K562 (cell line): Measurements from ENCODE around the gene RALGPS1. TPM values are rescaled to one million over a fixed set of nuclear protein-coding genes. Genes with fewer than 3 reads are reported as not detected.

Source experiments
- ATAC-seq: fragments of 200-7000 bp; cut with Tn5 transposase; 3 replicates; pipeline ENCODE4 v1.9.1; 2020; ENCODE audit warnings: moderate library complexity
- BruUV-seq: library from RNA; stranded (reverse); fragments of 400-500 nt; replicated peaks from 2 replicates; lab custom pipeline; 2021; lab: Mats Ljungman, UMichigan
- CTCF ChIA-PET: fragments of 300-600 bp; formaldehyde crosslinking; extraction: SDS; loops from one replicate; lab custom pipeline; 2021; ENCODE audit warnings: low intra/inter-chr PET ratio; lab: Yijun Ruan, JAX
- POLR2A ChIA-PET: fragments of 300-600, 350-650 bp; sonication (Branson Sonifier 250); formaldehyde crosslinking; extraction: SDS; loops from one replicate; lab custom pipeline; 2021; ENCODE audit warnings: antibody characterized with exemption, inconsistent platforms; lab: Yijun Ruan, JAX
- DNase-seq, 4 experiments: peaks; one replicate each; pipeline versions ENCODE4 v3.0.0 to v3.0.0-alpha.2; 2011 to 2018; ENCODE audit warnings: low spot score in 3 of 4, mixed read lengths in 3 of 4; ENCODE audit errors: extremely low read depth in 1 of 4
- FAIRE-seq: peaks from 2 replicates; lab custom pipeline; 2011; peaks lifted over from hg19 to GRCh38; lab: Jason Lieb, UNC
- H2AFZ ChIP-seq: 2 replicates; pipeline ENCODE4 v1.6.0; 2011; ENCODE audit warnings: low read depth, low read length, control low read depth, inconsistent platforms
- H3K27ac ChIP-seq: fragments of 200-600 bp; 3 replicates; pipeline ENCODE4 v1.8.0; 2011; ENCODE audit warnings: low read depth, mild to moderate bottlenecking, control low read depth, inconsistent platforms, low read length, moderate library complexity, mixed read lengths; ENCODE audit errors: extremely low read depth
- H3K27me3 ChIP-seq, 2 experiments: fragments of 300-600 bp in 1 of 2; 2 replicates in 1 of 2; 3 replicates in 1 of 2; pipeline versions ENCODE4 v1.6.0 to v1.8.0; 2011; ENCODE audit warnings: inconsistent platforms in 2 of 2, low read length in 2 of 2, mild to moderate bottlenecking in 1 of 2, mixed read lengths in 1 of 2, moderate library complexity in 1 of 2; ENCODE audit not compliant: control insufficient read depth in 2 of 2, insufficient read depth in 2 of 2
- H3K36me3 ChIP-seq: fragments of 300-600 bp; 3 replicates; pipeline ENCODE4 v1.8.0; 2011; ENCODE audit warnings: mild to moderate bottlenecking, low read length, inconsistent platforms; ENCODE audit not compliant: control insufficient read depth, insufficient read depth
- H3K4me1 ChIP-seq, 2 experiments: fragments of 200-600 bp in 1 of 2; replicated peaks in 1 of 2; 2 replicates in 1 of 2; 3 replicates in 1 of 2; pipeline versions ENCODE4 v1.5.1 to v1.8.0; 2011; ENCODE audit warnings: inconsistent platforms in 2 of 2, low read length in 2 of 2, mild to moderate bottlenecking in 1 of 2, mixed read lengths in 1 of 2, moderate library complexity in 1 of 2; ENCODE audit not compliant: control insufficient read depth in 2 of 2, insufficient read depth in 2 of 2
- H3K4me2 ChIP-seq: 2 replicates; pipeline ENCODE4 v1.6.1; 2011; ENCODE audit warnings: low read length, control low read depth, inconsistent platforms, mixed read lengths; ENCODE audit not compliant: insufficient read depth
- H3K4me3 ChIP-seq: fragments of 200-600 bp; sonication (generic), shearing (Covaris generic); 2 replicates; pipeline ENCODE4 v1.5.1; 2016; ENCODE audit warnings: control low read depth, inconsistent platforms
- H3K79me2 ChIP-seq: fragments of 200-600 bp; 3 replicates; pipeline ENCODE4 v1.8.0; 2011; ENCODE audit warnings: low read length, inconsistent platforms; ENCODE audit not compliant: control insufficient read depth, insufficient read depth
- H3K9ac ChIP-seq, 2 experiments: 2 replicates each; pipeline versions ENCODE4 v1.6.0 to v1.6.1; 2011; ENCODE audit warnings: low read depth in 2 of 2, low read length in 2 of 2, control low read depth in 1 of 2, inconsistent platforms in 1 of 2, mild to moderate bottlenecking in 1 of 2, mixed read lengths in 1 of 2; ENCODE audit not compliant: insufficient read depth in 1 of 2
- H3K9me1 ChIP-seq: one replicate; pipeline ENCODE4 v1.6.0; 2011; ENCODE audit warnings: inconsistent platforms, mild to moderate bottlenecking, low read length, moderate library complexity; ENCODE audit not compliant: control insufficient read depth, insufficient read depth
- H3K9me3 ChIP-seq: replicated peaks from 2 replicates; pipeline ENCODE4 v1.5.1; 2011; ENCODE audit warnings: low read depth, low read length, inconsistent platforms; ENCODE audit not compliant: control insufficient read depth, insufficient read depth
- H4K20me1 ChIP-seq: replicated peaks from 2 replicates; pipeline ENCODE4 v1.6.1; 2011; ENCODE audit warnings: low read length, inconsistent platforms, mixed read lengths; ENCODE audit not compliant: control insufficient read depth, insufficient read depth
- GMEB1 ChIP-seq: fragments of 250-450 bp; sonication (Bioruptor Pico); IDR thresholded peaks from 2 replicates; pipeline ENCODE4 v1.4.0; 2020; ENCODE audit warnings: mild to moderate bottlenecking
- HNRNPUL1 ChIP-seq: fragments of 200-400 bp; formaldehyde crosslinking; IDR thresholded peaks from 2 replicates; pipeline ENCODE4 v1.6.1; 2017; ENCODE audit warnings: low read length
- RBM34 ChIP-seq: fragments of 200-400 bp; formaldehyde crosslinking; IDR thresholded peaks from 2 replicates; pipeline ENCODE4 v1.6.1; 2018; ENCODE audit warnings: low read length, borderline replicate concordance; ENCODE audit not compliant: insufficient read depth
- RNF219 ChIP-seq: fragments of 250-450 bp; sonication (Bioruptor Pico); IDR thresholded peaks from 2 replicates; pipeline ENCODE4 v1.5.0; 2022; ENCODE audit warnings: mild to moderate bottlenecking
- U2AF1 ChIP-seq: fragments of 200-400 bp; formaldehyde crosslinking; optimal IDR thresholded peaks from 2 replicates; pipeline ENCODE3; 2017; ENCODE audit warnings: mild to moderate bottlenecking, low read depth, low read length, moderate library complexity
- ZC3H11A ChIP-seq: IDR thresholded peaks from 2 replicates; pipeline ENCODE4 v1.6.1; 2012; ENCODE audit warnings: low read depth, low read length, improper control_type of control experiment
- ZFPM2 ChIP-seq: fragments of 250-450 bp; sonication (Bioruptor Pico); IDR thresholded peaks from 2 replicates; pipeline ENCODE4 v1.5.1; 2022; ENCODE audit warnings: mild to moderate bottlenecking
- ZNF277 ChIP-seq: fragments of 250-450 bp; sonication (Bioruptor Pico); IDR thresholded peaks from 2 replicates; pipeline ENCODE4 v1.8.0; 2022; ENCODE audit warnings: inconsistent platforms, mild to moderate bottlenecking, moderate library complexity, borderline replicate concordance
- ZNF696 ChIP-seq: fragments of 250-450 bp; sonication (Bioruptor Pico); conservative IDR thresholded peaks from 2 replicates; pipeline ENCODE4 v1.4.0; 2020; ENCODE audit warnings: mild to moderate bottlenecking, moderate library complexity
- ZSCAN32 ChIP-seq: fragments of 450-650 bp; formaldehyde crosslinking; IDR thresholded peaks from 2 replicates; pipeline ENCODE4 v1.4.0; 2020; ENCODE audit warnings: mild to moderate bottlenecking, moderate library complexity
- WGBS: fragments of 100-300 bp; shearing (Covaris generic); methylation state at CpG from one replicate; pipeline ENCODE4 v1.1.6; 2016; ENCODE audit warnings: low coverage, mixed read lengths; ENCODE audit not compliant: insufficient coverage; ENCODE audit errors: missing lambda C conversion rate; 5-methylcytosine and 5-hydroxymethylcytosine counted together
- in situ Hi-C: fragments of 300-500 bp; cut with MboI; formaldehyde crosslinking; loops from 4 replicates; pipeline ENCODE4 v1.15.0; 2018; ENCODE audit warnings: inconsistent platforms, mixed read lengths
- intact Hi-C: fragments of 100-400 bp; cut with micrococcal nuclease; formaldehyde crosslinking; loops from 2 replicates; pipeline ENCODE4 v1.14.2; 2022
- polyA plus RNA-seq, 8 experiments: library from polyadenylated mRNA; depleted of rRNA in 4 of 8; stranded (reverse) in 5 of 8; unstranded in 3 of 8; fragments of >200 nt; fragmentation: Nextera tagmentation in 2 of 8; fragmentation: Illumina TruSeq in 1 of 8; extraction: Ambion mirVana in 2 of 8; extraction: Trizol in 1 of 8; gene quantifications; 2 replicates each; pipeline versions ENCODE4 v1.2.1 to v1.2.3, GENCODE V29; 2011 to 2014; ENCODE audit warnings: inconsistent platforms in 1 of 8, missing spikeins in 1 of 8
- total RNA-seq, 7 experiments: library from RNA; depleted of rRNA in 6 of 7; stranded (reverse); fragments of >200 nt in 6 of 7; fragmentation: Illumina TruSeq in 2 of 7; extraction: Trizol in 2 of 7; gene quantifications; 2 replicates each; pipeline versions ENCODE4 v1.2.1 to v1.2.3, GENCODE V29; 2011 to 2021; ENCODE audit warnings: low replicate concordance in 1 of 7

Gene RALGPS1
- total and polyA plus RNA-seq, 9 of the 15 experiments (the other 6 are each of a cell fraction or from before 2014, with no cell fraction given): 0.04 to 2.6 (median 1.5) TPM

- no peaks in the 10 kb centered on the region for H3K9me3 ChIP-seq
- H4K20me1 ChIP-seq: peaks cover 11% of the 10 kb centered on the region; the same call in 1 of the 2 replicates
- ATAC-seq: no peak
- no peak for FAIRE-seq
- H3K4me2 ChIP-seq: no peak overlapping the region
- POLR2A ChIA-PET: no interaction called here
- no peak overlapping the region for H3K9ac ChIP-seq
- no peak overlapping the region for H2AFZ ChIP-seq
- H3K36me3 ChIP-seq: no peaks in the 10 kb centered on the region
- BruUV-seq: no TSS peak
- peaks cover 18 to 25% of the 10 kb centered on the region in 2 experiments; a peak in 4 of 5 replicates for H3K4me1 ChIP-seq
- no peaks in the 10 kb centered on the region for H3K9me1 ChIP-seq
- no peak for DNase-seq
- TF ChIP-seq HNRNPUL1: no peak
- no peak for TF ChIP-seq GMEB1 (CRISPR knock-in tag)
- TF ChIP-seq RBM34: no peak
- TF ChIP-seq U2AF1: no peak
- no peak for TF ChIP-seq ZNF696 (CRISPR knock-in tag)
- TF ChIP-seq RNF219: no peak
- TF ChIP-seq ZSCAN32 (CRISPR knock-in tag): no peak
- no peak for TF ChIP-seq ZC3H11A
- no peak for TF ChIP-seq ZNF277 (CRISPR knock-in tag)
- no peak for TF ChIP-seq ZFPM2 (CRISPR knock-in tag)
- in situ Hi-C loops (loop anchor here (10.0 kb wide), 1 partner anchor 713 kb away; no protein-coding TSS in a partner anchor), intact Hi-C loops (no loop called here)
- 5% methylated on average over 11 of the region's 11 CpGs for WGBS
- no peaks in the 10 kb centered on the region for H3K79me2 ChIP-seq
- peaks cover 25 to 81% of the 10 kb centered on the region in 2 experiments for H3K27me3 ChIP-seq
- no peak overlapping the region for H3K4me3 ChIP-seq
- CTCF ChIA-PET: no interaction called here
- no peak overlapping the region for H3K27ac ChIP-seq
Measured at GRCh38 chr9:127211983-127212382, 297.4 kb downstream of the RALGPS1 start.
